GM21423 (cell line): ENCODE data around the gene SGTB.
"Not testable (repeated sequence)": the region's sequence is repeated elsewhere in the genome, so short reads cannot be mapped to it uniquely, and the experiment has no call there.

Experiments used
- ATAC-seq: cut with Tn5 transposase; IDR thresholded peaks from one replicate; pipeline ENCODE4 v1.9.1; 2021; ENCODE audit warnings: mild to moderate bottlenecking, moderate library complexity; ENCODE audit not compliant: unreplicated experiment

Gene SGTB

DNA sequence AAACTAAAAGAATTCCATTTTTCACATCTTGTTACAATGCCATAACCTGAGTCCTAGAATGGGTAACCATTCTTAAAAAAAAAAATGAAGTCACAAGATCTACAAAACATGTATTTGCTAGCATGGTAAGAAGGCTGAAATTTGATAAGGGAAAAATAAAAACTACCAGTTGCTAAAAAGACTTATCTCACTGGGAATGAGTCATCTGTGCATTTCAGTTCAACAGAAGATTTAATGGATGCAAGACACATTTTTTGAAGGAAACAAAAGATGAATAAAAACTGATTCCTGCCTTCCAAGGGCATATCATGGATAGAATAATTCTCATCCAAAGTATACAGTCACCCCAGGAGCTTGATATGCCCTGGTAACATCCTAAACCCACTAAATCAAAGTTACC, 47.2 kb downstream of the SGTB start:
- ATAC-seq = no peak

GRCh38 chr5:65672796-65673195, 49.1 kb downstream of the SGTB start:
- ATAC-seq = no peak

DNA sequence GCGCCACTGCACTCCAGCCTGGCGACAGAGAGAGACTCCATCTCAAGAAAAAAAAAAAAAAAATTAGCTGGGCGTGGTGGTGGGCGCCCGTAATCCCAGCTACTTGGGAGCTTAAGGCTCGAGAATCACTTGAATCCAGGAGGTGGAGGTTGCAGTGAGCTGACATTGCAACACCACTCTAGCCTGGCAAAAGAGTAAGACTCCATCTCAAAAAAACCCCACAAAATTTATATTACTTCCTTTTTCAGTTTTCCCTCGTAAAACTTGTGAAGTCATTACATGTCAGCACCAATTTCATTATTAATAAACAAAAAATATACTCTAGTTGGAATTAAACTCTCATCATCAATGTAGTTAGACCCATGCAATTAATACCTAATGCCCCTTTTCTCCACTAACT, 53.2 kb downstream of the SGTB start:
- no peak for ATAC-seq

- no peak for ATAC-seq
These were observed 57.9 kb downstream of the SGTB start for GRCh38 chr5:65663804-65664521.

DNA sequence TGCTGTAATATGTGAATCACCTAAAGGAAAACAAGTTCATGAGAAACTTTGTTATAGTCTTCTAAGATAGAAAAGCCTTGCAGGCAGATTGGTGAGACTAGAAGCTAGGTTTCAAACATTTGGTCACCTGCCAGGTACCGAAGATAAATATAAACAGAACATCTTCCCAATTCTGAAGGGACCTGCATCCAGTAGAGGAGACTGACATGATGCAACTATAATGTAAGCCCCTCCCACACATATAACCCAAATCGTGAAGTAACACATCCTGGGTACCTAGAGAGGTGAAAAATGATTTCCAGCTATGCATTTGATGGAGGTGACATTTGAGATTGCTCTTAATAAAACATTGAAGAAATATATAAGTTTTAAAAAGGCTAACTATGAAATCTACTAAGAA, 67.2 kb downstream of the SGTB start:
- no peak for ATAC-seq

GRCh38 chr5:65651144-65651543, 70.8 kb downstream of the SGTB start:
- ATAC-seq = no peak

DNA sequence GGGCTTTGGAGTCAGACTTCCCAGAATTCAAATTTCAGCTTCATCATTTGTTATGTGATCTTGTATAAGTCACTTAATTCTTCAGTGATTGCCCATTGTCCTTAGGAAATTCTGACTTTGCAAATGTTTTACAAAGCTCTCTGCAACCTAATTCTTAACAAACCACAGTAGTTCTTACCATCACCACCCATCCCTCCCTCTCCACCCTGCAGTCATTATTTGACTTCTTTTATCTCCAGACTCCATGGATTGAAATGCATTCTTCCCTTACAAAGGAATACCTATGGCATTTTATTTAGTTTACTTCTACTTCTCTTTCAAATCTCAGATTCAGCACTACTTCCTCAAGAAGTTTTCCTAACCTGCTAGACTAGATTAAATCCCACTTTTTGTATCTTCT, 74.0 kb downstream of the SGTB start:
- no peak for ATAC-seq

DNA sequence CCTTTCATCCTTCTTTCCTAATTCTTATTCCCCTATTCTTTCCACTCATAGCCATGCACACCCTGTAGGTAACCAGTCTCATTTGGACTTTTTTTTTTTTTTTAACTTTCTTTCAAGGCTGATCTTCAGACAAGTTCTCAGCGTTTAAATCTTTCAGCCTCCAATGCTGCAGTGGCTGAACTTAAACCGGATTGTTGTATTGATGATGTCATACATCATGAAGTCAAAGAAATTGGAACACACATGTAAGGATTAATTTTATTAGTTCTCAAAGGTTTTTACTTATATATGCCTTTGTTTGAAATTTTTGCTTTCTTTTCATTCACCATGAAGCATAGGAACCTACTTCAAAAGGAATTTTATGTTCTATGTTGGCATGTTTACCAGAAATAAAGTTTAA, 75.0 kb downstream of the SGTB start:
- ATAC-seq = no peak

- no peak for ATAC-seq
These were observed 81.7 kb downstream of the SGTB start for GRCh38 chr5:65640240-65640639.

DNA sequence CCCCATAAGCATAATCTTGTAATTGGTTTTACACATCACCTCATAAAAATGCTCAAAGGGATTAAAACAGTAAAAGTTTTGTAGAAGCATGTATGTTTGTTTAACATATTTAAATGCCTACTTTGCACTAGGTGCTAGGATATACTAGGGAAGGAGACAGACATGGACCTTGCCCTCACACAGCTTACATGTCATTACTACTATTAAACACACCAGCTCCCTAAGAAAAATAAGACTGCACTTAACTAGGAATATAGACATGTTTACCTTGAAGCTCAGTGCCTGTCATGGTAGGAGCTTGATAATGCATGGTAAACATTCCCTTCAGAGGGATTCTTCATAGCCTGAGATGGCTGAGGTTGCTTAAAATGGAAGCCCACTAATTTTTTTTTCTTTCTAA, 90.9 kb downstream of the SGTB start:
- no peak for ATAC-seq

DNA sequence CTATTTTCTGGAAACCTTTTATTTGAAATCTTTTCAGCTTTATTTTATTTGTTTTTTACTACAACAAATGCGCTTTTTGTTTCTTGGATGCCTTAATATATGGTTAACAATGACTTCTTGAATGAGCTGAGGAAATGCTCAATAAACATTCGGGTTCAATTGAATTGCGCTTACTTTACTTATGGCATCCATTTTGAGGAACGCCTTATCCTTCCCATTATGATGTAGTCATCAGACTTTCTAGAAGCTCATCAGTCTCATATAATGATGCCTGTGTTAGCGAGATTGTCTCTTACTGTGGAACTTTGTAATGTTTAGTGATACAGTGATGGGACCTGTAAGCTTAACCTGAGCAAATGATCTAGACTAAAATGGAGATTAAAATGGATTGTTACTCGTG, 96.2 kb downstream of the SGTB start:
- ATAC-seq = no peak

DNA sequence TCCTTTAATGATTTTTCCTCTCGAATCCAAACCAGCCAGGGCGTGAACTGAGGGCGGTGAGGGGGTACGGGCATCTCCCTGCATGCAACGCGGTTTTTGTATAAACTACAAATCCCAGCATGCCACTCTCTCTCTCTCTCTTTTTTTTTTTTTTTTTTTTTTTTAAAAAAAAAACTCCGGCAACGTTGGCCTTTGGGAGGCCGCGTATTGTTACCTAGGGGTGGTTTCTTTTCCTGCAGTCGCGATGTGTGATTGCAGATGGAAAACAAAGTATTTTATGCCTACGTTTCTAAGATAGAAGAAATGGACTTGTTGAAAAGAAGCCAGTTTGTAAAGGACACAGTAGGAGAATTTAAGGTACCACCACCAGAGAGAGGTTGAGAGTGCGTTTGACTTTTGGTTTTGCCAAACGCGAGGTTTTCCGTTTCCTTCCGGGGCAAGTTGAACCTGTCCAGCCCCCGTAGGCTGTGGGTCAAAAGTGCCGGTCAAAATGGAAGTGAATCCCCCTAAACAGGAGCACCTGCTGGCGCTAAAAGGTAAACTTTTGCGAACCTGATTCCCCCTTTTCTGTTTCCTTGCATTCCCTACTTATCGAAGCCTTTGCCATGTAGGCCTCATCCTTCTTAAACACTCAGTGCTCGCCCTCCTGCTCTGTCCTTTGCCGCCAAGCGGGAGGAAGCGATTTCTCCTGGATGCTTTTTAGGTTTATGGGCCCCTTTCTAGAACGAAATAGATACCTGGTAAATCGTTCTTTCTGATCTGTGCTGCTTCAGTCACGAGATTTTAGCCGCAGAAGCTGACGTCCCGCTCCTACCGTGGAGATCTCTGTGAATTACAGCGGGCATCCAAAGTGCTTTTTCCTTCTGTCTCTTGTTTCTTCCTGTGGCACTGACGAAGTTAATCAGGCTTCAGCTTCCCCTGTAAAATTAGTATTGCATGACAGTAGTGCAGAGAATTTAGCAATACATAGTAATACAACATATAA, 97.0 kb downstream of the SGTB start, which contains the start of the genes SHLD3 and TRAPPC13:
Gene SHLD3, plus strand, starts transcription at position 457 of the 985 bp plus-strand sequence. CDS start 4,561 bp downstream, outside the sequence.
Gene TRAPPC13, plus strand, starts transcription at position 457 of the 985 bp plus-strand sequence. Its CDS starts 34 bp downstream, at position 491.
- ATAC-seq = peak; percentile 69

DNA sequence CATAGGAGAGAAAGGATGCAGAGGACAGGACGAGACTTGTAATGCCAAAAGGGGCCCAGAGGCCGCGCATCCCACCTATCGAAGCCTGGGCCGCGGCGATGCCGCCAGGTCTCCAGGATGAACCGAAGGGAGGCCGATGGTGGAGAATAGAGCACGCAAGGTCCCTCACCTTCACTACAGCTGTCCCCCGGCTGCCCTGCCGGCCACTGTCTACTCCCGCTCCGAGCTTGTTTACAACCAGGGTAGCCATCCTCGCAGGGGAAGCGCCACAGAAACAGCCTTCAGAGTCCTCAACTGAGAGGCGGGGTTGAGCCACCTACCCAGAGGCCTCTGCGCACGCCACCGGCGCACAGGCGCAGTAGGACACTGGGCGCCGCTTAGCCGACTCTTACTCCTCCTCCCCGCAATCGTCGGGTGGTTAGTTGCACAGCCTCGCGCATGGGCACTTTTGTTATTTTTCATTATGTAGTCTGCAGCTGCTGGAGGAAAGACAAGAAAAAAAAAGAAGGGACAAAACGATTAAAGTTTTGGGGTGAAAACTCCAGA, 97.8 kb downstream of the SGTB start, which contains the start of gene TRIM23:
Gene TRIM23, minus strand, starts transcription at position 309 of the 546 bp plus-strand sequence. Its CDS starts 59 bp downstream, at position 250.
- peak; percentile 95 for ATAC-seq

DNA sequence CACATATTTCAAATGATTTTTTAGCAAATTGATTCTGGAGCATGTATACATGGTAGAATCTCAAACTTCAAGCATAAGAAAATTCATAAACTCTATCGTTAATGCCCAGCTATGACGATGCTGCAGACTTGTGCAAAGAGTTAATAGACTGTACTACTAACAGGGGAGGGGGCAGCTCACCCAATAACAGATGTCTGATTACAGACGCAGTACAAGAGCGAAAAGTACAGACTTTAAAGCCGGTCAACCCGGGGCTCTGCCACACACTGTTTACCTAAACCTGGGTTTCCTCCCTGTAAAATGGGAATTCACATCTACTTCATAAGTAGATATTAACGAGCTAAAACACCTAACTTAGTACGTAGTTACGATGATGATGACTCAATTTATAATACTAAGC, 98.4 kb downstream of the SGTB start:
- no peak for ATAC-seq

- not testable (repeated sequence) for ATAC-seq
These were observed 99.9 kb downstream of the SGTB start for GRCh38 chr5:65621961-65622360.

DNA sequence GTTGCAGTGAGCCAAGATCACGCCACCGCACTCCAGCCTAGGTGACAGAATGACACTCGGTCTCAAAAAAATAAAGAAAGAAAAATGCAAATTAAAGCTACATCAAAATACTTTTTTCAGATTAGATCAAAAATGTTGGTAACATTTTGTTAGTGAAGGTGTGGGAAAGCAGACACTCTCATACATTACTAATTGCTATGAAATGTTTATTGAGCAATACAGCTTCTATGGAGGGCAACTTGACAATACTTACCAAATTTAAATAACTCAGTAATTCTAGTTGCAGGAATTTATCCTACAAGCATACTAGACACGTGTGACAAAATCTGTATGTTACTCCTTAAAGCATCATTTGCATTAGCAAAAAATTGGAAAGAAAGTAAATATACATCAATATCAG, 101.9 kb downstream of the SGTB start:
- ATAC-seq = no peak
